Nephron (organoid): ENCODE results near the gene CAP2.

Experiments
- H3K27ac Mint-ChIP-seq, 3 experiments: 2 replicates each; pipeline ENCODE4 v1.8.0; 2020; ENCODE audit warnings: mixed read lengths in 3 of 3, mild to moderate bottlenecking in 2 of 3, moderate library complexity in 1 of 3
- H3K27me3 Mint-ChIP-seq: 2 replicates; pipeline ENCODE4 v1.8.0; 2021; ENCODE audit warnings: low read depth, mild to moderate bottlenecking, moderate library complexity, mixed read lengths
- H3K36me3 Mint-ChIP-seq: 2 replicates; pipeline ENCODE4 v1.8.0; 2020; ENCODE audit warnings: low read depth, mixed read lengths
- H3K4me1 Mint-ChIP-seq: 2 replicates; pipeline ENCODE4 v1.8.0; 2020; ENCODE audit warnings: mixed read lengths
- H3K4me3 Mint-ChIP-seq, 3 experiments: 2 replicates each; pipeline ENCODE4 v1.8.0; 2020; ENCODE audit warnings: mild to moderate bottlenecking in 3 of 3, mixed read lengths in 3 of 3, moderate library complexity in 2 of 3
- H3K9me3 Mint-ChIP-seq: 2 replicates; pipeline ENCODE4 v1.8.0; 2020; ENCODE audit warnings: mixed read lengths
- CTCF ChIP-seq, 3 experiments: fragments of 200-600 bp; sonication (generic); IDR thresholded peaks; one replicate each; pipeline ENCODE4 v1.5.0; 2021; ENCODE audit warnings: antibody characterized with exemption in 3 of 3; ENCODE audit not compliant: unreplicated experiment in 3 of 3

The CAP2 gene

GRCh38 chr6:17600527-17601385, 207.4 kb downstream of the CAP2 start:
- H3K27me3 Mint-ChIP-seq = no peaks in the 10 kb centered on the region
- H3K4me1 Mint-ChIP-seq = peaks cover 31% of the 10 kb centered on the region
- H3K27ac Mint-ChIP-seq = peak overlapping the region; percentile 52 to 96 (median 88)
- peaks cover 19% of the 10 kb centered on the region for H3K36me3 Mint-ChIP-seq
- H3K9me3 Mint-ChIP-seq = no peaks in the 10 kb centered on the region
- H3K4me3 Mint-ChIP-seq = peak overlapping the region; percentile 85 to 95 (median 94)
- TF ChIP-seq CTCF (IDR thresholded peaks at IDR 0.05; ENCODE audit: unreplicated experiment in 3 of 3) = no peak

GRCh38 chr6:17601386-17601703, 207.9 kb downstream of the CAP2 start:
- H3K36me3 Mint-ChIP-seq = peaks cover 22% of the 10 kb centered on the region
- H3K4me1 Mint-ChIP-seq = peaks cover 31% of the 10 kb centered on the region
- H3K4me3 Mint-ChIP-seq = peak overlapping the region; percentile 85 to 95 (median 94)
- H3K9me3 Mint-ChIP-seq = no peaks in the 10 kb centered on the region
- no peak for TF ChIP-seq CTCF (IDR thresholded peaks at IDR 0.05; ENCODE audit: unreplicated experiment in 3 of 3)
- H3K27ac Mint-ChIP-seq = peak overlapping the region; percentile 52 to 88 (median 80)
- H3K27me3 Mint-ChIP-seq = no peaks in the 10 kb centered on the region

- Mint-ChIP-seq H3K36me3 (peaks cover 28% of the 10 kb centered on the region), H3K4me3 (peak overlapping the region; percentile 85 to 95 (median 94)), H3K9me3 (no peaks in the 10 kb centered on the region), H3K4me1 (peaks cover 31% of the 10 kb centered on the region), H3K27ac (no peak overlapping the region), H3K27me3 (no peaks in the 10 kb centered on the region)
- no peak for TF ChIP-seq CTCF (IDR thresholded peaks at IDR 0.05; ENCODE audit: unreplicated experiment in 3 of 3)
These were observed 209.5 kb downstream of the CAP2 start for GRCh38 chr6:17602888-17603287.

- Mint-ChIP-seq H3K36me3 (peaks cover 36% of the 10 kb centered on the region), H3K27me3 (no peaks in the 10 kb centered on the region), H3K27ac (no peak overlapping the region), H3K4me1 (peaks cover 25% of the 10 kb centered on the region), H3K4me3 (no peak overlapping the region), H3K9me3 (no peaks in the 10 kb centered on the region)
- TF ChIP-seq CTCF (IDR thresholded peaks at IDR 0.05; ENCODE audit: unreplicated experiment in 3 of 3) = no peak
These were observed 213.2 kb downstream of the CAP2 start for GRCh38 chr6:17606606-17607005.
